ENCODE measurements around the gene ZBTB5.

DNA sequence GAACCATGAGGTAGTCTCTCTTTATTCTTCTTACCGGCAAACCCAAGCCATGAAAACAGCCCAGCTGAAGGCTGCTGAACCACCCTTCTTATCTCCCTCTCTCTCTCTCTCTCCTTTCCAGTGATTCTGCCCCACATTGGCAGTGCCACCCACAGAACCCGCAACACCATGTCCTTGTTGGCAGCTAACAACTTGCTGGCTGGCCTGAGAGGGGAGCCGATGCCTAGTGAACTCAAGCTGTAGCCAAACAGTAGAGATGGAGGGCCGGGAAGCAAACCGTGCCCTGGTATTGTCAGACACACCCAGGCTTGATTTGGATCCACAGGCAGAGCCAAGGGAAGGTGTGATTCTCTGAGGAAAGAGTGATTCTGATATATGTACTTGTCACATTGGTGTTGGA is 28.7 kb downstream of the ZBTB5 start:
- TF ChIP-seq, protein P1, sequence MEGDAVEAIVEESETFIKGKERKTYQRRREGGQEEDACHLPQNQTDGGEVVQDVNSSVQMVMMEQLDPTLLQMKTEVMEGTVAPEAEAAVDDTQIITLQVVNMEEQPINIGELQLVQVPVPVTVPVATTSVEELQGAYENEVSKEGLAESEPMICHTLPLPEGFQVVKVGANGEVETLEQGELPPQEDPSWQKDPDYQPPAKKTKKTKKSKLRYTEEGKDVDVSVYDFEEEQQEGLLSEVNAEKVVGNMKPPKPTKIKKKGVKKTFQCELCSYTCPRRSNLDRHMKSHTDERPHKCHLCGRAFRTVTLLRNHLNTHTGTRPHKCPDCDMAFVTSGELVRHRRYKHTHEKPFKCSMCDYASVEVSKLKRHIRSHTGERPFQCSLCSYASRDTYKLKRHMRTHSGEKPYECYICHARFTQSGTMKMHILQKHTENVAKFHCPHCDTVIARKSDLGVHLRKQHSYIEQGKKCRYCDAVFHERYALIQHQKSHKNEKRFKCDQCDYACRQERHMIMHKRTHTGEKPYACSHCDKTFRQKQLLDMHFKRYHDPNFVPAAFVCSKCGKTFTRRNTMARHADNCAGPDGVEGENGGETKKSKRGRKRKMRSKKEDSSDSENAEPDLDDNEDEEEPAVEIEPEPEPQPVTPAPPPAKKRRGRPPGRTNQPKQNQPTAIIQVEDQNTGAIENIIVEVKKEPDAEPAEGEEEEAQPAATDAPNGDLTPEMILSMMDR (IDR thresholded peaks at IDR 0.05), result no peak
- TF ChIP-seq ETV6 (CRISPR knock-in tag; IDR thresholded peaks at IDR 0.05) (no peak), FOXP1 (CRISPR knock-in tag; IDR thresholded peaks at IDR 0.05; ENCODE audit: borderline replicate concordance) (no peak), FOXK1 (CRISPR knock-in tag; IDR thresholded peaks at IDR 0.05) (no peak)
- TF ChIP-seq, protein P2, sequence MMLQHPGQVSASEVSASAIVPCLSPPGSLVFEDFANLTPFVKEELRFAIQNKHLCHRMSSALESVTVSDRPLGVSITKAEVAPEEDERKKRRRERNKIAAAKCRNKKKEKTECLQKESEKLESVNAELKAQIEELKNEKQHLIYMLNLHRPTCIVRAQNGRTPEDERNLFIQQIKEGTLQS (CRISPR knock-in tag; conservative IDR thresholded peaks at IDR 0.05), result no peak
- TF ChIP-seq, protein P3, sequence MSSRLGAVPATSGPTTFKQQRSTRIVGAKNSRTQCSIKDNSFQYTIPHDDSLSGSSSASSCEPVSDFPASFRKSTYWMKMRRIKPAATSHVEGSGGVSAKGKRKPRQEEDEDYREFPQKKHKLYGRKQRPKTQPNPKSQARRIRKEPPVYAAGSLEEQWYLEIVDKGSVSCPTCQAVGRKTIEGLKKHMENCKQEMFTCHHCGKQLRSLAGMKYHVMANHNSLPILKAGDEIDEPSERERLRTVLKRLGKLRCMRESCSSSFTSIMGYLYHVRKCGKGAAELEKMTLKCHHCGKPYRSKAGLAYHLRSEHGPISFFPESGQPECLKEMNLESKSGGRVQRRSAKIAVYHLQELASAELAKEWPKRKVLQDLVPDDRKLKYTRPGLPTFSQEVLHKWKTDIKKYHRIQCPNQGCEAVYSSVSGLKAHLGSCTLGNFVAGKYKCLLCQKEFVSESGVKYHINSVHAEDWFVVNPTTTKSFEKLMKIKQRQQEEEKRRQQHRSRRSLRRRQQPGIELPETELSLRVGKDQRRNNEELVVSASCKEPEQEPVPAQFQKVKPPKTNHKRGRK (CRISPR knock-in tag; IDR thresholded peaks at IDR 0.05; ENCODE audit: borderline replicate concordance), result no peak
- TF ChIP-seq, protein P4, sequence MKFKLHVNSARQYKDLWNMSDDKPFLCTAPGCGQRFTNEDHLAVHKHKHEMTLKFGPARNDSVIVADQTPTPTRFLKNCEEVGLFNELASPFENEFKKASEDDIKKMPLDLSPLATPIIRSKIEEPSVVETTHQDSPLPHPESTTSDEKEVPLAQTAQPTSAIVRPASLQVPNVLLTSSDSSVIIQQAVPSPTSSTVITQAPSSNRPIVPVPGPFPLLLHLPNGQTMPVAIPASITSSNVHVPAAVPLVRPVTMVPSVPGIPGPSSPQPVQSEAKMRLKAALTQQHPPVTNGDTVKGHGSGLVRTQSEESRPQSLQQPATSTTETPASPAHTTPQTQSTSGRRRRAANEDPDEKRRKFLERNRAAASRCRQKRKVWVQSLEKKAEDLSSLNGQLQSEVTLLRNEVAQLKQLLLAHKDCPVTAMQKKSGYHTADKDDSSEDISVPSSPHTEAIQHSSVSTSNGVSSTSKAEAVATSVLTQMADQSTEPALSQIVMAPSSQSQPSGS (CRISPR knock-in tag; IDR thresholded peaks at IDR 0.05; ENCODE audit: borderline replicate concordance, low read depth), result no peak
- TF ChIP-seq, protein P5, sequence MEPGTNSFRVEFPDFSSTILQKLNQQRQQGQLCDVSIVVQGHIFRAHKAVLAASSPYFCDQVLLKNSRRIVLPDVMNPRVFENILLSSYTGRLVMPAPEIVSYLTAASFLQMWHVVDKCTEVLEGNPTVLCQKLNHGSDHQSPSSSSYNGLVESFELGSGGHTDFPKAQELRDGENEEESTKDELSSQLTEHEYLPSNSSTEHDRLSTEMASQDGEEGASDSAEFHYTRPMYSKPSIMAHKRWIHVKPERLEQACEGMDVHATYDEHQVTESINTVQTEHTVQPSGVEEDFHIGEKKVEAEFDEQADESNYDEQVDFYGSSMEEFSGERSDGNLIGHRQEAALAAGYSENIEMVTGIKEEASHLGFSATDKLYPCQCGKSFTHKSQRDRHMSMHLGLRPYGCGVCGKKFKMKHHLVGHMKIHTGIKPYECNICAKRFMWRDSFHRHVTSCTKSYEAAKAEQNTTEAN (CRISPR knock-in tag; IDR thresholded peaks at IDR 0.05), result no peak
